22Rv1 (cell line): ENCODE data around the gene CDCA3.

Experiments
- ZFX ChIP-seq: fragments of 450-650 bp; IDR thresholded peaks from 2 replicates; pipeline ENCODE4 v1.6.1; 2017; ENCODE audit warnings: antibody characterized with exemption, borderline replicate concordance
- TF ChIP-seq, protein P1 (sequence below): fragments of 450-650 bp; IDR thresholded peaks from 2 replicates; pipeline ENCODE4 v1.5.1; 2017; ENCODE audit warnings: mild to moderate bottlenecking

GRCh38 chr12:6883252-6883651 lies 32.2 kb upstream of the CDCA3 start:
- TF ChIP-seq, protein P1, sequence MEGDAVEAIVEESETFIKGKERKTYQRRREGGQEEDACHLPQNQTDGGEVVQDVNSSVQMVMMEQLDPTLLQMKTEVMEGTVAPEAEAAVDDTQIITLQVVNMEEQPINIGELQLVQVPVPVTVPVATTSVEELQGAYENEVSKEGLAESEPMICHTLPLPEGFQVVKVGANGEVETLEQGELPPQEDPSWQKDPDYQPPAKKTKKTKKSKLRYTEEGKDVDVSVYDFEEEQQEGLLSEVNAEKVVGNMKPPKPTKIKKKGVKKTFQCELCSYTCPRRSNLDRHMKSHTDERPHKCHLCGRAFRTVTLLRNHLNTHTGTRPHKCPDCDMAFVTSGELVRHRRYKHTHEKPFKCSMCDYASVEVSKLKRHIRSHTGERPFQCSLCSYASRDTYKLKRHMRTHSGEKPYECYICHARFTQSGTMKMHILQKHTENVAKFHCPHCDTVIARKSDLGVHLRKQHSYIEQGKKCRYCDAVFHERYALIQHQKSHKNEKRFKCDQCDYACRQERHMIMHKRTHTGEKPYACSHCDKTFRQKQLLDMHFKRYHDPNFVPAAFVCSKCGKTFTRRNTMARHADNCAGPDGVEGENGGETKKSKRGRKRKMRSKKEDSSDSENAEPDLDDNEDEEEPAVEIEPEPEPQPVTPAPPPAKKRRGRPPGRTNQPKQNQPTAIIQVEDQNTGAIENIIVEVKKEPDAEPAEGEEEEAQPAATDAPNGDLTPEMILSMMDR: no peak
- TF ChIP-seq ZFX: no peak
